HL-60 (cell line): ENCODE data around the gene LPAR2.

Experiments
- CTCF ChIP-seq: IDR thresholded peaks from one replicate; pipeline ENCODE4 v1.5.1; 2011; ENCODE audit warnings: low read length, control low read depth, inconsistent platforms; ENCODE audit not compliant: insufficient read depth
- GABPA ChIP-seq: IDR thresholded peaks from 2 replicates; pipeline ENCODE4 v1.6.1; 2012; ENCODE audit warnings: low read depth
- POLR2AphosphoS5 ChIP-seq: IDR thresholded peaks from 2 replicates; pipeline ENCODE4 v1.6.1; 2012; ENCODE audit warnings: low read depth
- SPI1 ChIP-seq: IDR thresholded peaks from 2 replicates; pipeline ENCODE4 v1.6.1; 2012; ENCODE audit warnings: low read depth, mild to moderate bottlenecking, borderline replicate concordance

- no peak for TF ChIP-seq CTCF
- TF ChIP-seq POLR2AphosphoS5 = no peak
- no peak for TF ChIP-seq SPI1
- TF ChIP-seq GABPA = no peak
These were observed 27.8 kb upstream of the LPAR2 start for GRCh38 chr19:19655641-19656343.
